ENCODE data around the gene PDE4D. TPM values are rescaled to one million over a fixed set of nuclear protein-coding genes. Genes with fewer than 3 reads are reported as not detected.
A peak's percentile ranks its signal among the peaks of the same experiment; 100 is the strongest.
"Not testable (repeated sequence)": the region's sequence is repeated elsewhere in the genome, so short reads cannot be mapped to it uniquely, and the experiment has no call there.

Gene PDE4D
- polyA plus RNA-seq, 3 donors, result 17.7 to 21.3 (median 19.7) TPM

GRCh38 chr5:59769041-59769360 lies 124.5 kb downstream of the PDE4D start:
- DNase-seq, result no peak

GRCh38 chr5:59768152-59769040 lies 125.1 kb downstream of the PDE4D start:
- peak; percentile 86 for DNase-seq

- DNase-seq, result no peak
Measured at GRCh38 chr5:59767681-59768151, 125.8 kb downstream of the PDE4D start.

GRCh38 chr5:59767211-59767605 lies 126.3 kb downstream of the PDE4D start:
- no peak for DNase-seq

GRCh38 chr5:59766427-59767210 lies 126.9 kb downstream of the PDE4D start:
- no peak for DNase-seq

- no peak for DNase-seq
Measured at GRCh38 chr5:59765446-59765845, 128.1 kb downstream of the PDE4D start.

- DNase-seq, result no peak
Measured at GRCh38 chr5:59764361-59764760, 129.2 kb downstream of the PDE4D start.

GRCh38 chr5:59763541-59763940 lies 130.0 kb downstream of the PDE4D start:
- no peak for DNase-seq

- DNase-seq, result not testable (repeated sequence)
Measured at GRCh38 chr5:59762232-59762631, 131.3 kb downstream of the PDE4D start.

- DNase-seq, result no peak
Measured at GRCh38 chr5:59760785-59761348, 132.7 kb downstream of the PDE4D start.

- peak; percentile 63 for DNase-seq
Measured at GRCh38 chr5:59759600-59760351, 133.8 kb downstream of the PDE4D start.

GRCh38 chr5:59758566-59758965 lies 135.0 kb downstream of the PDE4D start:
- DNase-seq, result no peak

- no peak for DNase-seq
Measured at GRCh38 chr5:59757442-59757841, 136.1 kb downstream of the PDE4D start.

GRCh38 chr5:59756373-59757035 lies 137.0 kb downstream of the PDE4D start:
- DNase-seq, result no peak

GRCh38 chr5:59755476-59755875 lies 138.1 kb downstream of the PDE4D start:
- DNase-seq, result no peak

- DNase-seq, result no peak
Measured at GRCh38 chr5:59753599-59753998, 139.9 kb downstream of the PDE4D start.

GRCh38 chr5:59749782-59750520 lies 143.6 kb downstream of the PDE4D start:
- no peak for DNase-seq

- DNase-seq, result not testable (repeated sequence)
Measured at GRCh38 chr5:59748036-59748663, 145.4 kb downstream of the PDE4D start.

- DNase-seq, result no peak
Measured at GRCh38 chr5:59746241-59746765, 147.2 kb downstream of the PDE4D start.

GRCh38 chr5:59745415-59745863 lies 148.1 kb downstream of the PDE4D start:
- no peak for DNase-seq
